C4-2B (cell line): Measurements from ENCODE around the gene WDR37.

ENCODE experiments used
- H3K27ac ChIP-seq: fragments of 450-650 bp; 2 replicates; pipeline ENCODE4 v1.5.1; 2017
- ZFX ChIP-seq: fragments of 450-650 bp; IDR thresholded peaks from 2 replicates; pipeline ENCODE4 v1.6.1; 2017
- TF ChIP-seq, protein P1 (sequence below): fragments of 450-650 bp; conservative IDR thresholded peaks from 2 replicates; pipeline ENCODE4 v1.5.1; 2017; ENCODE audit warnings: mild to moderate bottlenecking

Gene WDR37

DNA sequence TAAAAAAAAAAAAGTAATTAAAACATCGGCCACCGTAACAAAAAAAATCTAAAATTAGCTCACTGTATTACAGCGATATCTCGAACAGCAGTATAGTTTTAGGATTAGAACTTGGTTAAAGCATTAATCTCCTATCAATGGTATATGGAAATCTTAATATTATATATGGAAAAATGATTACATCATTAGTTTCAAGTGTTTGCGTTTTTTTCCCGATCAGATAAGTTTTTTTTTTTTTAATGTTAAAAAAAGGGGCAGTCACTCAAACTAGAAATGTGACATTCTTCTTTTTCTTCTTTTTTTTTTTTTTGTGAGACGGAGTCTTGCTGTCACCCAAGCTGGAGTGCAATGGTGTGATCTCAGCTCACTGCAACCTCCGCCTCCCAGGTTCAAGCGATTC is 14.7 kb upstream of the WDR37 start:
- no peak overlapping the region for H3K27ac ChIP-seq
- no peak for TF ChIP-seq ZFX
- TF ChIP-seq, protein P1, sequence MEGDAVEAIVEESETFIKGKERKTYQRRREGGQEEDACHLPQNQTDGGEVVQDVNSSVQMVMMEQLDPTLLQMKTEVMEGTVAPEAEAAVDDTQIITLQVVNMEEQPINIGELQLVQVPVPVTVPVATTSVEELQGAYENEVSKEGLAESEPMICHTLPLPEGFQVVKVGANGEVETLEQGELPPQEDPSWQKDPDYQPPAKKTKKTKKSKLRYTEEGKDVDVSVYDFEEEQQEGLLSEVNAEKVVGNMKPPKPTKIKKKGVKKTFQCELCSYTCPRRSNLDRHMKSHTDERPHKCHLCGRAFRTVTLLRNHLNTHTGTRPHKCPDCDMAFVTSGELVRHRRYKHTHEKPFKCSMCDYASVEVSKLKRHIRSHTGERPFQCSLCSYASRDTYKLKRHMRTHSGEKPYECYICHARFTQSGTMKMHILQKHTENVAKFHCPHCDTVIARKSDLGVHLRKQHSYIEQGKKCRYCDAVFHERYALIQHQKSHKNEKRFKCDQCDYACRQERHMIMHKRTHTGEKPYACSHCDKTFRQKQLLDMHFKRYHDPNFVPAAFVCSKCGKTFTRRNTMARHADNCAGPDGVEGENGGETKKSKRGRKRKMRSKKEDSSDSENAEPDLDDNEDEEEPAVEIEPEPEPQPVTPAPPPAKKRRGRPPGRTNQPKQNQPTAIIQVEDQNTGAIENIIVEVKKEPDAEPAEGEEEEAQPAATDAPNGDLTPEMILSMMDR, result no peak

DNA sequence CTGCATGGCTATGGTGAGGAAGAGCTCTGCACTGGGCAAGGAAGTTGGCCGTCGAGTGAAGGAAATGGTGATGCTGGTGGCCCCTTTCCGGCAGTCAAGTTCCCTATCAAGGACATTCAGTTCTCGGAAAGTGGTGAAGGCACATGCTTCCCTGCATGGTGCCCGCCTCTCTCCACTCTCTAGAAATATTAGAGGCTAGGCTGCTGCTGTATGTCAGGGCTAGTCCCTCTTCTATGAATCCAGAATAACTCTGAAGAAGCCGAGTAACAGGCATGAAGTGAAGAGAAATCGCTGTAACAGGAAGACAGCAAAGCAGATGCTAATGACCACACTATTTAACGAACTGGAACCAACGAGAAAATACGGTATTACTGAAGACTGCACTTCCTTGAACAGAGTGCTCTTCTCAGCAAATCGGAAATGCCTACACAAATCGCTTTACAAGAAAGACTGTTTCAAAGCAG is 12.6 kb upstream of the WDR37 start:
- TF ChIP-seq ZFX, result no peak
- TF ChIP-seq, protein P1, result no peak
- no peak overlapping the region for H3K27ac ChIP-seq

DNA sequence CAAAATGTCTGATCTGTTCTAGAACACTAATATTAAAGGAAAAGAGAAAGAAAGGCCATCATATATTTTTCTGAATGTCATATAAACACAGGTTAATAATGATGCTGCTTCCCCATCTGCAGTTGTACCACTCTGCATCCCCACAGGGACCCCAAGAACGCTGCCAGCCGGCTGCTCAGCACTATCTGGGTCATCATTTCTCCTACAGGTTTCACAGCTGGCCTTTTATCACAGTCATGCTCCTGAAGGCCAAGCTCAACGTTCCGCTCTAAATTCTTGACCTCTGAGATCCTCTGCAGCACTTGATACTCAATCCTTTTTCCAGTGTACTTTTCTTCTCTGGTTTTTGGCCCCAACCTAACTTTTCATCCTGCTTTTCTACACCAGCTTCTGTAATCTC is 12.0 kb upstream of the WDR37 start:
- H3K27ac ChIP-seq, result no peak overlapping the region

DNA sequence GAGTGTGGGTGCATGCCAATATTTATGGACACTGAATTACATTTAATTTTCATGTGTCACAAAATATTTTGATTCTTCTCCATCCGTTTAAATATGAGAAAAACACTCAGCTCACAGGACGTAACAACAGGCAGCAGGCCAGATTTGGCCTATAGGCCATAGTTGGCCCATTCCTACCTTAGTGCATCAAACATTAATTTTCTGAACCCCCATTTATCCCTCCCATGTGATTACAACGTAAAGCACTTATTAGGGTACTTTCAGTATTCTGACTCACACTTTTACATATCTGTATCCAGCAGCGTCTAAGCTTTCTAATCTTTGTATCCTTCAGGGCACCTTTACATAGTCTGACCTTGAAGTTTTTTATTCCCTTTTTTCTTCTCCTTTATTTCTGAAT is 11.2 kb upstream of the WDR37 start:
- no peak for TF ChIP-seq ZFX
- TF ChIP-seq, protein P1, result no peak

More for the DNA sequence above, 12.0 kb upstream of the WDR37 start:
- TF ChIP-seq, protein P1, result no peak
- no peak for TF ChIP-seq ZFX

DNA sequence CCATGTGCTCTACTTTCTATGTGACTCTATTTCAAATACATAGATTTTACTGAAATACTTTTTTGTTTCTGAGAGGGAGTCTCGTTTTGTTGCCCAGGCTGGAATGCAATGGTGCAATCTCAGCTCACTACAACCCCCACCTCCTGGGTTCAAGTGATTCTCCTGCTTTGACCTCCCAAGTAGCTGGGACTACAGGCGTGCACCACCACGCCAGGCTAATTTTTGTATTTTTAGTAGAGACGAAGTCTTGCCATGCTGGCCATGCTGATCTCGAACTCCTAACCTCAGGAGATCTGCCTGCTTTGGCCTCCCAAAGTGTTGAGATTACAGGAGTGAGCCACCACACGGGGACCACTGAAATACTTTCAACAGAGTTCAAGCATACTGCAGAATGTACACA is 10.8 kb upstream of the WDR37 start:
- TF ChIP-seq, protein P1, result no peak
- no peak for TF ChIP-seq ZFX
- H3K27ac ChIP-seq, result no peak overlapping the region

More for the DNA sequence above, 11.2 kb upstream of the WDR37 start:
- no peak overlapping the region for H3K27ac ChIP-seq

DNA sequence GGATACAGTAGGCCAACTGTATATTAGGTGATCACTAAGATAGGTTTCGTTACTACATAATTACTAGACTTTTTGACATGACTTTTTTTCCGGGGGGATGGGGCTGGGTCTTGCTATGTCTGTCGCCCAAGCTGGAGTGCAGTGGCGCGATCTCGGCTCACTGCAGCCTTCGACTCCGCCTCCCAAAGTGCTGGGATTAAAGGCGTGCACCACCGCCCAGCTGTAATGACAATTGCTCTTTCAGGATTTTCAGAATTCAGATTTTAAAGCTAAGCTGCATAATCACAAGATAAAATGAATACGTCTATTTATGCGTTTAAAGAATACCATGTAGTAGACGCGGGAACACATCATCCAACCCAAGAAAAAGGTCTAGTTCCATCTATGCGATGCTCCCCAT is 8.2 kb upstream of the WDR37 start:
- TF ChIP-seq, protein P1, result no peak
- TF ChIP-seq ZFX, result no peak
- H3K27ac ChIP-seq, result peak overlapping the region; percentile 88

DNA sequence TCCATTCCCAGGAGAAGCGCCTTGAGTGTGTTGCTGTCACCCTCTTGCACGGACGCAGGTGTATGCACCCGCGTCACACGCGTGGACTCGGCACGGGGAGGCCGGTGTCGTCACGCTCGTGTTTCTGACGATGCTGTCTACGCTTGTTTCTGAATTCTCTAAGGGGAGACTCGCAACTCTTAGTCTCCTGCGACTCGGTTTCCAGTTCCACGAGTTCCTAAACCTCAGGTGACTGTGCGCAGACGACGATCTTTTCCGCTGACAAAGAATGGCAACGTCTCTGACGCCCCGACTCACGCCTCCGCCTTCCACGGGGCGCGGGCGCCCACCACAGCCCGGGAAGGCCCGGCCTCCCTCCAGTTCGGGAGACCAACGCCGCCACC is 7.8 kb upstream of the WDR37 start:
- TF ChIP-seq ZFX, result peak; percentile 67
- TF ChIP-seq, protein P1, result no peak
- H3K27ac ChIP-seq, result peak overlapping the region; percentile 88
